Measurements from ENCODE around the gene NUP62CL. TPM values are rescaled to one million over a fixed set of nuclear protein-coding genes. Genes with fewer than 3 reads are reported as not detected.

NUP62CL gene
- total and polyA plus RNA-seq, 2 of the 13 experiments (the other 11 are each of a cell fraction or from before 2014, with no cell fraction given), result 4.2 to 5.8 TPM

GRCh38 chrX:107213477-107213876 lies 7.2 kb upstream of the NUP62CL start (continued):
- TF ChIP-seq FOXO4 (CRISPR knock-in tag; conservative IDR thresholded peaks at IDR 0.05) (no peak), ZKSCAN1 (IDR thresholded peaks at IDR 0.05; ENCODE audit: low read length) (no peak), CCDC6 (CRISPR knock-in tag; IDR thresholded peaks at IDR 0.05) (no peak), SUZ12 (IDR thresholded peaks at IDR 0.05; ENCODE audit: low read depth, low read length) (no peak), ZBTB10 (CRISPR knock-in tag; IDR thresholded peaks at IDR 0.05; ENCODE audit: borderline replicate concordance) (no peak)

GRCh38 chrX:107207943-107208342 lies 1.7 kb upstream of the NUP62CL start:
- in situ Hi-C loops (cut with HindIII; ENCODE audit: extremely low pct_ligation_motif_present, low pct_unique_long_range_greater_than_20kb) (no loop called here), intact Hi-C loops (cut with micrococcal nuclease; ENCODE audit: unreplicated experiment) (no loop called here)
- ChIA-PET CTCF (ENCODE audit: low intra/inter-chr PET ratio, low total read pairs) (no interaction called here), POLR2A (no interaction called here)
- TF ChIP-seq ZNF570 (CRISPR knock-in tag; IDR thresholded peaks at IDR 0.05; ENCODE audit: borderline replicate concordance) (no peak), MAFK (conservative IDR thresholded peaks at IDR 0.05 in 1 of 2, IDR thresholded peaks at IDR 0.05 in 1 of 2; ENCODE audit: low read length in 2 of 2) (peak; percentile 82 to 94), ZNF574 (CRISPR knock-in tag; IDR thresholded peaks at IDR 0.05) (no peak), ZNF891 (CRISPR knock-in tag; IDR thresholded peaks at IDR 0.05) (no peak), SMAD1 (CRISPR knock-in tag; IDR thresholded peaks at IDR 0.05; ENCODE audit: borderline replicate concordance, low read depth) (no peak), ZSCAN9 (CRISPR knock-in tag; IDR thresholded peaks at IDR 0.05; ENCODE audit: borderline replicate concordance) (no peak), ZNF572 (CRISPR knock-in tag; IDR thresholded peaks at IDR 0.05) (no peak), GTF3A (CRISPR knock-in tag; conservative IDR thresholded peaks at IDR 0.05) (no peak), EED (CRISPR knock-in tag; IDR thresholded peaks at IDR 0.05) (no peak), ZNF703 (CRISPR knock-in tag; IDR thresholded peaks at IDR 0.05; ENCODE audit: borderline replicate concordance) (no peak), MAFF (IDR thresholded peaks at IDR 0.05; ENCODE audit: low read depth, low read length) (peak; percentile 90), PAX8 (CRISPR knock-in tag; IDR thresholded peaks at IDR 0.05; ENCODE audit: borderline replicate concordance) (no peak)
- DNase-seq (ENCODE audit: low spot score), result no peak
- 87% methylated on average over 9 of the region's 9 CpGs for WGBS (ENCODE audit: low lambda C conversion rate)
- FAIRE-seq, result no peak
- no peak overlapping the region for H3K4me3 ChIP-seq (replicated peaks in 1 of 3; ENCODE audit: insufficient read depth in 1 of 3, low read depth in 2 of 3, low read length in 3 of 3)
- peaks cover 5% of the 10 kb centered on the region for H3K4me1 ChIP-seq (ENCODE audit: insufficient read depth, low read length)
- no peaks in the 10 kb centered on the region for H3K36me3 ChIP-seq (replicated peaks in 1 of 2; ENCODE audit: control insufficient read depth in 1 of 2, insufficient read depth in 2 of 2, low read length in 2 of 2)
- no TSS peak for BruUV-seq (replicated peaks)
- no peak overlapping the region for H3K27ac ChIP-seq (ENCODE audit: extremely low read length, insufficient read depth, low read length)
- H4K20me1 ChIP-seq (ENCODE audit: insufficient read depth, low read length), result no peaks in the 10 kb centered on the region
- H3K79me2 ChIP-seq (ENCODE audit: insufficient read depth, low read length), result no peaks in the 10 kb centered on the region
- H2AFZ ChIP-seq (ENCODE audit: low read length), result no peak overlapping the region
- no peaks in the 10 kb centered on the region for H3K9me3 ChIP-seq (ENCODE audit: low read length)
- no peak for ATAC-seq
- H3K4me2 ChIP-seq (ENCODE audit: low read depth, low read length), result no peak overlapping the region
- no peak overlapping the region for H3K9ac ChIP-seq (ENCODE audit: insufficient read depth, low read depth, low read length)
- no peaks in the 10 kb centered on the region for H3K27me3 ChIP-seq (ENCODE audit: control insufficient read depth in 1 of 2, insufficient read depth in 2 of 2, low read length in 2 of 2)

All from HepG2 (cell line).